Activated B cell treated with CpG ODN at 0.5 μM for 24 hours (primary cell): ENCODE measurements around the gene AURKAIP1. TPM values are rescaled to one million over a fixed set of nuclear protein-coding genes. Genes with fewer than 3 reads are reported as not detected.
"Not testable (repeated sequence)": the region's sequence is repeated elsewhere in the genome, so short reads cannot be mapped to it uniquely, and the experiment has no call there.

Source experiments
- ATAC-seq: fragments of 200-7000 bp; cut with Tn5 transposase; one replicate; pipeline ENCODE4 v1.10.0; 2021; ENCODE audit warnings: low read depth, mild to moderate bottlenecking, moderate library complexity
- CTCF ChIA-PET: fragments of 350-600 bp; sonication (Branson Sonifier 250); formaldehyde crosslinking; loops from one replicate; lab custom pipeline; 2021; ENCODE audit warnings: antibody characterized with exemption; lab: Charles Lee
- POLR2A ChIA-PET: fragments of 350-600 bp; sonication (Branson Sonifier 250); formaldehyde crosslinking; loops from one replicate; lab custom pipeline; 2021; ENCODE audit warnings: antibody characterized with exemption; lab: Charles Lee
- DNase-seq: peaks from one replicate; pipeline ENCODE4 v3.0.0; 2022
- H3K27ac Mint-ChIP-seq: one replicate; pipeline ENCODE4 v1.8.0; 2020; ENCODE audit warnings: mixed read lengths
- H3K27me3 Mint-ChIP-seq: one replicate; pipeline ENCODE4 v1.8.0; 2021; ENCODE audit warnings: mixed read lengths
- H3K36me3 Mint-ChIP-seq: one replicate; pipeline ENCODE4 v1.8.0; 2021; ENCODE audit warnings: low read depth, mixed read lengths
- H3K4me1 Mint-ChIP-seq: one replicate; pipeline ENCODE4 v1.8.0; 2021; ENCODE audit warnings: mixed read lengths
- H3K4me3 Mint-ChIP-seq: one replicate; pipeline ENCODE4 v1.8.0; 2020; ENCODE audit warnings: mild to moderate bottlenecking, mixed read lengths
- H3K9me3 Mint-ChIP-seq: one replicate; pipeline ENCODE4 v1.8.0; 2020; ENCODE audit warnings: mixed read lengths
- CTCF ChIP-seq: fragments of 200-600 bp; IDR thresholded peaks from one replicate; pipeline ENCODE4 v1.8.0; 2022; ENCODE audit warnings: antibody characterized with exemption, mild to moderate bottlenecking
- intact Hi-C: fragments of 100-400 bp; cut with micrococcal nuclease; formaldehyde crosslinking; loops from one replicate; pipeline ENCODE4 v1.15.1; 2024
- total RNA-seq: library from RNA; stranded (reverse); gene quantifications from 2 replicates; pipeline ENCODE4 v1.2.3, GENCODE V29; 2022

AURKAIP1 gene
- total RNA-seq, 1 donor from 2014 or later = 91.5 TPM

- Mint-ChIP-seq H3K27me3 (peaks cover 9% of the 10 kb centered on the region), H3K36me3 (no peaks in the 10 kb centered on the region), H3K4me1 (peaks cover 1% of the 10 kb centered on the region), H3K4me3 (no peak overlapping the region), H3K27ac (no peak overlapping the region), H3K9me3 (no peaks in the 10 kb centered on the region)
- POLR2A ChIA-PET = no interaction called here
- intact Hi-C loops = no loop called here
- ATAC-seq (no peak), DNase-seq (no peak)
- TF ChIP-seq CTCF = no peak
- CTCF ChIA-PET = no interaction called here
Measured at GRCh38 chr1:1418464-1419362, 43.7 kb upstream of the AURKAIP1 start.

- H3K27me3 Mint-ChIP-seq, ATAC-seq, intact Hi-C loops, H3K4me3 Mint-ChIP-seq, H3K36me3 Mint-ChIP-seq, CTCF ChIA-PET, H3K9me3 Mint-ChIP-seq, H3K27ac Mint-ChIP-seq, DNase-seq, H3K4me1 Mint-ChIP-seq, POLR2A ChIA-PET: not testable (repeated sequence)
Measured at GRCh38 chr1:1417825-1418463, 42.9 kb upstream of the AURKAIP1 start.

- H3K27ac Mint-ChIP-seq, H3K4me3 Mint-ChIP-seq, ATAC-seq, H3K9me3 Mint-ChIP-seq, POLR2A ChIA-PET, H3K27me3 Mint-ChIP-seq, CTCF ChIA-PET, H3K4me1 Mint-ChIP-seq, H3K36me3 Mint-ChIP-seq, intact Hi-C loops, DNase-seq: not testable (repeated sequence)
Measured at GRCh38 chr1:1417396-1417795, 42.4 kb upstream of the AURKAIP1 start.

- H3K4me1 Mint-ChIP-seq = peaks cover 3% of the 10 kb centered on the region
- ATAC-seq (no peak), DNase-seq (no peak)
- H3K4me3 Mint-ChIP-seq = no peak overlapping the region
- H3K9me3 Mint-ChIP-seq = peaks cover 2% of the 10 kb centered on the region
- H3K27me3 Mint-ChIP-seq = no peaks in the 10 kb centered on the region
- intact Hi-C loops = no loop called here
- TF ChIP-seq CTCF = no peak
- no peak overlapping the region for H3K27ac Mint-ChIP-seq
- POLR2A ChIA-PET = no interaction called here
- H3K36me3 Mint-ChIP-seq = peaks cover 3% of the 10 kb centered on the region
- CTCF ChIA-PET = no interaction called here
Measured at GRCh38 chr1:1415751-1416150, 40.7 kb upstream of the AURKAIP1 start.

- ATAC-seq, H3K4me3 Mint-ChIP-seq, H3K27ac Mint-ChIP-seq, intact Hi-C loops, CTCF ChIA-PET, DNase-seq, H3K9me3 Mint-ChIP-seq, POLR2A ChIA-PET, H3K36me3 Mint-ChIP-seq, H3K27me3 Mint-ChIP-seq: not testable (repeated sequence)
- peaks cover 18% of the 10 kb centered on the region for H3K4me1 Mint-ChIP-seq
Measured at GRCh38 chr1:1412311-1412902, 37.4 kb upstream of the AURKAIP1 start.

- TF ChIP-seq CTCF = no peak
- no peak for DNase-seq
- H3K27ac Mint-ChIP-seq = no peak overlapping the region
- ChIA-PET CTCF (no interaction called here), POLR2A (no interaction called here)
- intact Hi-C loops = no loop called here
- no peak overlapping the region for H3K4me3 Mint-ChIP-seq
- peaks cover 11% of the 10 kb centered on the region for H3K36me3 Mint-ChIP-seq
- no peaks in the 10 kb centered on the region for H3K27me3 Mint-ChIP-seq
- peaks cover 2% of the 10 kb centered on the region for H3K9me3 Mint-ChIP-seq
- no peak for ATAC-seq
- peaks cover 21% of the 10 kb centered on the region for H3K4me1 Mint-ChIP-seq
Measured at GRCh38 chr1:1411626-1412025, 36.6 kb upstream of the AURKAIP1 start.

GRCh38 chr1:1410238-1410637 is 35.2 kb upstream of the AURKAIP1 start:
- DNase-seq, H3K27ac Mint-ChIP-seq, ATAC-seq, H3K9me3 Mint-ChIP-seq, CTCF ChIA-PET, intact Hi-C loops, H3K27me3 Mint-ChIP-seq: not testable (repeated sequence)
- POLR2A ChIA-PET = interaction anchor here (1.0 kb wide), 1 partner anchor 35 kb away, joined by 6 read pairs; the partner anchor contains the start of gene AURKAIP1
- peak overlapping the region; percentile 52 for H3K4me3 Mint-ChIP-seq
- H3K4me1 Mint-ChIP-seq = peaks cover 30% of the 10 kb centered on the region
- peaks cover 20% of the 10 kb centered on the region for H3K36me3 Mint-ChIP-seq
